Stimulated activated CD8-positive, alpha-beta memory T cell treated with anti-CD3 and anti-CD28 coated beads, Interleukin-7, amount 100 ng/mL, for 4 hours (primary cell): Measurements from ENCODE around the gene CTNNA1.
"Not testable (repeated sequence)": the region's sequence is repeated elsewhere in the genome, so short reads cannot be mapped to it uniquely, and the experiment has no call there.

ENCODE experiments used
- DNase-seq, 2 donors: peaks; one replicate each; pipeline ENCODE4 v3.0.0-alpha.2; 2020; ENCODE audit warnings: low read depth in 2 of 2

CTNNA1 gene

GRCh38 chr5:138724470-138725146 lies 28.6 kb upstream of the CTNNA1 start:
- no peak for DNase-seq

- no peak for DNase-seq
These were observed 27.9 kb upstream of the CTNNA1 start for GRCh38 chr5:138725153-138725817.

GRCh38 chr5:138725818-138726416 lies 27.3 kb upstream of the CTNNA1 start:
- DNase-seq, result no peak

GRCh38 chr5:138726848-138727247 lies 26.4 kb upstream of the CTNNA1 start:
- peak; percentile 8 to 16 for DNase-seq

GRCh38 chr5:138730496-138730895 lies 22.7 kb upstream of the CTNNA1 start:
- not testable (repeated sequence) for DNase-seq

- DNase-seq, result no peak
These were observed 20.8 kb upstream of the CTNNA1 start for GRCh38 chr5:138732466-138732865.

GRCh38 chr5:138732933-138733332 lies 20.3 kb upstream of the CTNNA1 start:
- DNase-seq, result no peak

- DNase-seq, result no peak
These were observed 19.7 kb upstream of the CTNNA1 start for GRCh38 chr5:138733509-138733908.

GRCh38 chr5:138736293-138736692 lies 16.9 kb upstream of the CTNNA1 start:
- no peak for DNase-seq

- no peak for DNase-seq
These were observed 15.5 kb upstream of the CTNNA1 start for GRCh38 chr5:138737494-138738265.

- DNase-seq, result no peak
These were observed 14.8 kb upstream of the CTNNA1 start for GRCh38 chr5:138738399-138738798.

- no peak for DNase-seq
These were observed 13.3 kb upstream of the CTNNA1 start for GRCh38 chr5:138739938-138740337.

- no peak for DNase-seq
These were observed 9.7 kb upstream of the CTNNA1 start for GRCh38 chr5:138743484-138743883.

GRCh38 chr5:138745268-138745667 lies 8.0 kb upstream of the CTNNA1 start:
- no peak for DNase-seq

- no peak for DNase-seq
These were observed 4.6 kb upstream of the CTNNA1 start for GRCh38 chr5:138748630-138749081.

GRCh38 chr5:138751344-138751743 lies 1.9 kb upstream of the CTNNA1 start:
- not testable (repeated sequence) for DNase-seq

GRCh38 chr5:138752341-138752950 lies 779 bp upstream of the CTNNA1 start:
- DNase-seq, result no peak

GRCh38 chr5:138753794-138754698 lies 821 bp downstream of the CTNNA1 start:
- DNase-seq, result peak; percentile 21 to 49

- DNase-seq, result no peak
These were observed 1.5 kb downstream of the CTNNA1 start for GRCh38 chr5:138754699-138755057.

GRCh38 chr5:138755084-138755748 lies 2.0 kb downstream of the CTNNA1 start:
- DNase-seq, result no peak
